Gastrocnemius medialis (tissue), 4 donors: Measurements from ENCODE around the gene XRRA1.

Experiments
- CTCF ChIP-seq, 5 experiments: fragments of 450-650 bp in 3 of 5; fragments of 200-600 bp in 2 of 5; sonication (generic) in 2 of 5; IDR thresholded peaks in 4 of 5; conservative IDR thresholded peaks in 1 of 5; 1 replicate in 4 of 5; 2 replicates in 1 of 5; pipeline ENCODE4 v1.5.1; 2016 to 2019; ENCODE audit warnings: antibody characterized with exemption in 5 of 5, mild to moderate bottlenecking in 3 of 5, moderate library complexity in 3 of 5
- POLR2A ChIP-seq, 2 donors: fragments of 450-650 bp; IDR thresholded peaks; one replicate each; pipeline ENCODE4 v1.6.1; 2017; ENCODE audit warnings: antibody characterized with exemption in 2 of 2, mild to moderate bottlenecking in 2 of 2, moderate library complexity in 2 of 2

GRCh38 chr11:74816664-74817063 lies 132.2 kb downstream of the XRRA1 start:
- TF ChIP-seq CTCF (IDR thresholded peaks at IDR 0.05 in 4 of 5, conservative IDR thresholded peaks at IDR 0.05 in 1 of 5) (no peak), POLR2A (IDR thresholded peaks at IDR 0.05) (no peak)
